Measurements from ENCODE around the gene SVIL. TPM values are rescaled to one million over a fixed set of nuclear protein-coding genes. Genes with fewer than 3 reads are reported as not detected.
A peak's percentile ranks its signal among the peaks of the same experiment; 100 is the strongest.

Gene SVIL
- total RNA-seq, 1 donor from 2014 or later, result 25.1 TPM

DNA sequence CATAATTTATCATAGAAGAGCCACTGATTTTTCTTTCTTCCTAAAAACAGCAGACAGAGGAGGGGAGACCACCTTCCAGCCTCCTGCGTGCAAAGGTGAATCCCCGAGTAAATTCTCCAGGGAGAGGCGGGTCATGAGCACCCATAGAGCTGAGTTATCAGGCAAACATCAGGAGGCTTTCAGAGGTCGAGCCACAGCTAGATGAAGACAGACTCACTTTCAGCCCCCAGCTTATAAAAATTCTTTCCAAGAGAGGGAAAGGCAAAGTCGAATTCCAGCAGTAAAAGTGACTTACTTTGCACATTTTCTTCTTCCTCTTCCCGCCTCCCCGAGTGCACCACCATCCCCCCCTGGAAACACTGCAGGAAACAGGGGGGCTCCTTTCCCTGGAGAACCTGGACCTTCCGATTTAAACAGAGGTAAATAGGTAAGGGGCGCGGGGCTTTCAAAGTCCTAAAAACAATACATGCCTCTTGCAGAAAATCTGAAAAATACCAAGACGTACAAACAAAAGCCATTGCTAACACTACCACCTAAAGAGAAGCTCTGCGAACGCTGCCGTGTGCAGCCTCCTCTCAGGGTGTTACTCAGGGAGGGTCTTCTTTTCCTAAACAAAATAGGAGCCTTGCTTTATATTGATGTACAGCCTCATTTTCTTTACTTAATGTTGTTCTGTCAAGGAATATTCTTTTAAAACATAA is 163.8 kb downstream of the SVIL start:
- Histone ChIP-seq H2AFZ (replicated peaks) (no peak overlapping the region), H3K36me3 (peaks cover 2% of the 10 kb centered on the region), H3K9me3 (ENCODE audit: low read depth) (no peaks in the 10 kb centered on the region), H3K4me2 (no peak overlapping the region), H3K9ac (no peak overlapping the region), H4K20me1 (ENCODE audit: low read depth) (no peaks in the 10 kb centered on the region), H3K79me2 (ENCODE audit: low read depth) (no peaks in the 10 kb centered on the region), H3K4me1 (peaks cover 4% of the 10 kb centered on the region), H3F3A (ENCODE audit: low read depth) (no peaks in the 10 kb centered on the region), H3K27me3 (no peaks in the 10 kb centered on the region), H3K4me3 (no peak overlapping the region), H3K27ac (no peak overlapping the region)
- Mint-ChIP-seq H3K4me3 (no peak overlapping the region), H3K36me3 (peaks cover 9% of the 10 kb centered on the region), H3K27me3 (ENCODE audit: insufficient read depth, low read depth) (peaks cover 4% of the 10 kb centered on the region), H3K27ac (peak overlapping the region; percentile 68), H3K9me3 (no peaks in the 10 kb centered on the region), H3K4me1 (peaks cover 19% of the 10 kb centered on the region)
- TF ChIP-seq EZH2phosphoT487 (IDR thresholded peaks at IDR 0.05), result no peak
- TF ChIP-seq, protein P1, sequence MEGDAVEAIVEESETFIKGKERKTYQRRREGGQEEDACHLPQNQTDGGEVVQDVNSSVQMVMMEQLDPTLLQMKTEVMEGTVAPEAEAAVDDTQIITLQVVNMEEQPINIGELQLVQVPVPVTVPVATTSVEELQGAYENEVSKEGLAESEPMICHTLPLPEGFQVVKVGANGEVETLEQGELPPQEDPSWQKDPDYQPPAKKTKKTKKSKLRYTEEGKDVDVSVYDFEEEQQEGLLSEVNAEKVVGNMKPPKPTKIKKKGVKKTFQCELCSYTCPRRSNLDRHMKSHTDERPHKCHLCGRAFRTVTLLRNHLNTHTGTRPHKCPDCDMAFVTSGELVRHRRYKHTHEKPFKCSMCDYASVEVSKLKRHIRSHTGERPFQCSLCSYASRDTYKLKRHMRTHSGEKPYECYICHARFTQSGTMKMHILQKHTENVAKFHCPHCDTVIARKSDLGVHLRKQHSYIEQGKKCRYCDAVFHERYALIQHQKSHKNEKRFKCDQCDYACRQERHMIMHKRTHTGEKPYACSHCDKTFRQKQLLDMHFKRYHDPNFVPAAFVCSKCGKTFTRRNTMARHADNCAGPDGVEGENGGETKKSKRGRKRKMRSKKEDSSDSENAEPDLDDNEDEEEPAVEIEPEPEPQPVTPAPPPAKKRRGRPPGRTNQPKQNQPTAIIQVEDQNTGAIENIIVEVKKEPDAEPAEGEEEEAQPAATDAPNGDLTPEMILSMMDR (IDR thresholded peaks at IDR 0.05), result no peak
- no peak for TF ChIP-seq EZH2 (IDR thresholded peaks at IDR 0.05)
- DNase-seq (ENCODE audit: low spot score), result no peak

- TF ChIP-seq, protein P1 (IDR thresholded peaks at IDR 0.05), result peak; percentile 64
- TF ChIP-seq EZH2phosphoT487 (IDR thresholded peaks at IDR 0.05) (no peak), EZH2 (IDR thresholded peaks at IDR 0.05) (no peak)
- Histone ChIP-seq H3K27me3 (no peaks in the 10 kb centered on the region), H3K4me3 (no peak overlapping the region), H3K27ac (no peak overlapping the region), H3F3A (ENCODE audit: low read depth) (no peaks in the 10 kb centered on the region), H2AFZ (replicated peaks) (no peak overlapping the region), H3K36me3 (peaks cover 4% of the 10 kb centered on the region), H4K20me1 (ENCODE audit: low read depth) (no peaks in the 10 kb centered on the region), H3K79me2 (ENCODE audit: low read depth) (no peaks in the 10 kb centered on the region), H3K4me2 (no peak overlapping the region), H3K9me3 (ENCODE audit: low read depth) (no peaks in the 10 kb centered on the region), H3K4me1 (peaks cover 4% of the 10 kb centered on the region), H3K9ac (no peak overlapping the region)
- peaks cover 12% of the 10 kb centered on the region for H3K36me3 Mint-ChIP-seq
- no peak overlapping the region for H3K4me3 Mint-ChIP-seq
- peak; percentile 69 for DNase-seq (ENCODE audit: low spot score)
- peaks cover 19% of the 10 kb centered on the region for H3K4me1 Mint-ChIP-seq
- no peaks in the 10 kb centered on the region for H3K9me3 Mint-ChIP-seq
- H3K27me3 Mint-ChIP-seq (ENCODE audit: insufficient read depth, low read depth), result peaks cover 4% of the 10 kb centered on the region
- H3K27ac Mint-ChIP-seq, result no peak overlapping the region
These were observed 164.4 kb downstream of the SVIL start for GRCh38 chr10:29470355-29470705.

GRCh38 chr10:29469481-29470354 is 165.1 kb downstream of the SVIL start:
- peaks cover 4% of the 10 kb centered on the region for H3K36me3 ChIP-seq
- H3K36me3 Mint-ChIP-seq, result peaks cover 15% of the 10 kb centered on the region
- no peaks in the 10 kb centered on the region for H4K20me1 ChIP-seq (ENCODE audit: low read depth)

More at GRCh38 chr10:29469481-29470354, 165.1 kb downstream of the SVIL start:
- no peaks in the 10 kb centered on the region for H3K9me3 ChIP-seq (ENCODE audit: low read depth)
- no peak overlapping the region for H3K4me2 ChIP-seq
- H3K27ac Mint-ChIP-seq, result no peak overlapping the region
- peaks cover 19% of the 10 kb centered on the region for H3K4me1 Mint-ChIP-seq
- H3K27me3 ChIP-seq, result no peaks in the 10 kb centered on the region
- H3F3A ChIP-seq (ENCODE audit: low read depth), result no peaks in the 10 kb centered on the region
- no peak overlapping the region for H3K4me3 ChIP-seq
- no peaks in the 10 kb centered on the region for H3K9me3 Mint-ChIP-seq
- H2AFZ ChIP-seq (replicated peaks), result no peak overlapping the region
- H3K27me3 Mint-ChIP-seq (ENCODE audit: insufficient read depth, low read depth), result peaks cover 4% of the 10 kb centered on the region
- TF ChIP-seq EZH2phosphoT487 (IDR thresholded peaks at IDR 0.05) (no peak), EZH2 (IDR thresholded peaks at IDR 0.05) (no peak)
- TF ChIP-seq, protein P1 (IDR thresholded peaks at IDR 0.05), result no peak
- H3K4me1 ChIP-seq, result peaks cover 4% of the 10 kb centered on the region
- H3K4me3 Mint-ChIP-seq, result no peak overlapping the region
- H3K9ac ChIP-seq, result no peak overlapping the region
- no peak for DNase-seq (ENCODE audit: low spot score)
- H3K79me2 ChIP-seq (ENCODE audit: low read depth), result no peaks in the 10 kb centered on the region
- no peak overlapping the region for H3K27ac ChIP-seq
